ENCODE results near the gene ETS1.
A peak's percentile ranks its signal among the peaks of the same experiment; 100 is the strongest.

The ETS1 gene

GRCh38 chr11:128476049-128476448 lies 111.3 kb downstream of the ETS1 start:
- Histone ChIP-seq H3K36me3 (ENCODE audit: insufficient read depth, low read length) (peaks cover 91% of the 10 kb centered on the region), H3K27me3 (ENCODE audit: insufficient read depth, low read length, poor library complexity) (no peaks in the 10 kb centered on the region), H3K4me3 (ENCODE audit: low read depth in 1 of 2, low read length in 2 of 2) (no peak overlapping the region), H4K20me1 (ENCODE audit: insufficient read depth, low read length) (peaks cover 2% of the 10 kb centered on the region; the same call in 1 of the 2 replicates), H3K9ac (ENCODE audit: low read depth, low read length) (no peak overlapping the region), H3K9me3 (ENCODE audit: insufficient read depth, low read length, severe bottlenecking) (no peaks in the 10 kb centered on the region), H3K4me2 (ENCODE audit: insufficient read depth, low read length) (no peak overlapping the region; the same call in 1 of the 2 replicates), H3K79me2 (ENCODE audit: insufficient read depth, low read length) (peaks cover 65% of the 10 kb centered on the region), H3K27ac (ENCODE audit: low read length) (peak overlapping the region; percentile 74), H3K4me1 (ENCODE audit: insufficient read depth, low read length) (peaks cover 95% of the 10 kb centered on the region), H2AFZ (ENCODE audit: low read depth, low read length) (no peak overlapping the region)
- TF ChIP-seq EZH2 (IDR thresholded peaks at IDR 0.05; ENCODE audit: borderline replicate concordance, low read depth, low read length, severe bottlenecking) (no peak), CTCF (IDR thresholded peaks at IDR 0.05; ENCODE audit: borderline replicate concordance, extremely low read depth, low read length, poor library complexity, severe bottlenecking) (no peak)
- no peak for ATAC-seq (ENCODE audit: insufficient read depth, low read depth)
- no peak for DNase-seq

GRCh38 chr11:128474036-128474874 lies 113.1 kb downstream of the ETS1 start:
- Histone ChIP-seq H2AFZ (ENCODE audit: low read depth, low read length) (no peak overlapping the region), H3K79me2 (ENCODE audit: insufficient read depth, low read length) (peaks cover 65% of the 10 kb centered on the region), H3K4me1 (ENCODE audit: insufficient read depth, low read length) (peaks cover 92% of the 10 kb centered on the region), H3K27me3 (ENCODE audit: insufficient read depth, low read length, poor library complexity) (no peaks in the 10 kb centered on the region), H3K36me3 (ENCODE audit: insufficient read depth, low read length) (peaks cover 87% of the 10 kb centered on the region), H3K27ac (ENCODE audit: low read length) (peak overlapping the region; percentile 83), H3K4me2 (ENCODE audit: insufficient read depth, low read length) (0 out of 2 replicates have a peak overlapping the region, but pooled peaks have one; percentile 3), H3K4me3 (ENCODE audit: low read depth in 1 of 2, low read length in 2 of 2) (no peak overlapping the region), H3K9ac (ENCODE audit: low read depth, low read length) (peak overlapping the region; percentile 17; the same call in 1 of the 2 replicates), H4K20me1 (ENCODE audit: insufficient read depth, low read length) (0 out of 2 replicates have a peak, but pooled peaks cover 2% of the 10 kb centered on the region), H3K9me3 (ENCODE audit: insufficient read depth, low read length, severe bottlenecking) (no peaks in the 10 kb centered on the region)
- TF ChIP-seq EZH2 (IDR thresholded peaks at IDR 0.05; ENCODE audit: borderline replicate concordance, low read depth, low read length, severe bottlenecking) (no peak), CTCF (IDR thresholded peaks at IDR 0.05; ENCODE audit: borderline replicate concordance, extremely low read depth, low read length, poor library complexity, severe bottlenecking) (no peak)
- DNase-seq = peak; percentile 32
- ATAC-seq (ENCODE audit: insufficient read depth, low read depth) = no peak

GRCh38 chr11:128473636-128474035 lies 113.7 kb downstream of the ETS1 start:
- peak overlapping the region; percentile 83 for H3K27ac ChIP-seq (ENCODE audit: low read length)

More at GRCh38 chr11:128473636-128474035, 113.7 kb downstream of the ETS1 start:
- DNase-seq = no peak
- Histone ChIP-seq H3K27me3 (ENCODE audit: insufficient read depth, low read length, poor library complexity) (no peaks in the 10 kb centered on the region), H3K36me3 (ENCODE audit: insufficient read depth, low read length) (peaks cover 87% of the 10 kb centered on the region), H3K4me3 (ENCODE audit: low read depth in 1 of 2, low read length in 2 of 2) (no peak overlapping the region), H3K79me2 (ENCODE audit: insufficient read depth, low read length) (peaks cover 65% of the 10 kb centered on the region), H3K9ac (ENCODE audit: low read depth, low read length) (no peak overlapping the region; the same call in 1 of the 2 replicates), H2AFZ (ENCODE audit: low read depth, low read length) (no peak overlapping the region), H4K20me1 (ENCODE audit: insufficient read depth, low read length) (0 out of 2 replicates have a peak, but pooled peaks cover 2% of the 10 kb centered on the region), H3K4me2 (ENCODE audit: insufficient read depth, low read length) (peak overlapping the region; percentile 16; the same call in 1 of the 2 replicates), H3K4me1 (ENCODE audit: insufficient read depth, low read length) (peaks cover 86% of the 10 kb centered on the region), H3K9me3 (ENCODE audit: insufficient read depth, low read length, severe bottlenecking) (no peaks in the 10 kb centered on the region)
- TF ChIP-seq CTCF (IDR thresholded peaks at IDR 0.05; ENCODE audit: borderline replicate concordance, extremely low read depth, low read length, poor library complexity, severe bottlenecking) (no peak), EZH2 (IDR thresholded peaks at IDR 0.05; ENCODE audit: borderline replicate concordance, low read depth, low read length, severe bottlenecking) (no peak)
- no peak for ATAC-seq (ENCODE audit: insufficient read depth, low read depth)

Data from DND-41 (cell line).